ENCODE results near the gene ATAT1.

GRCh38 chr6:30689985-30690384, 63.3 kb downstream of the ATAT1 start:
- no peak for TF ChIP-seq CTCF (IDR thresholded peaks at IDR 0.05; ENCODE audit: low read depth, low read length)
- no peak for TF ChIP-seq EZH2phosphoT487 (IDR thresholded peaks at IDR 0.05; ENCODE audit: low read depth)

Data from OCI-LY3 (cell line).